Measurements from ENCODE around the gene SLC1A4.

DNA sequence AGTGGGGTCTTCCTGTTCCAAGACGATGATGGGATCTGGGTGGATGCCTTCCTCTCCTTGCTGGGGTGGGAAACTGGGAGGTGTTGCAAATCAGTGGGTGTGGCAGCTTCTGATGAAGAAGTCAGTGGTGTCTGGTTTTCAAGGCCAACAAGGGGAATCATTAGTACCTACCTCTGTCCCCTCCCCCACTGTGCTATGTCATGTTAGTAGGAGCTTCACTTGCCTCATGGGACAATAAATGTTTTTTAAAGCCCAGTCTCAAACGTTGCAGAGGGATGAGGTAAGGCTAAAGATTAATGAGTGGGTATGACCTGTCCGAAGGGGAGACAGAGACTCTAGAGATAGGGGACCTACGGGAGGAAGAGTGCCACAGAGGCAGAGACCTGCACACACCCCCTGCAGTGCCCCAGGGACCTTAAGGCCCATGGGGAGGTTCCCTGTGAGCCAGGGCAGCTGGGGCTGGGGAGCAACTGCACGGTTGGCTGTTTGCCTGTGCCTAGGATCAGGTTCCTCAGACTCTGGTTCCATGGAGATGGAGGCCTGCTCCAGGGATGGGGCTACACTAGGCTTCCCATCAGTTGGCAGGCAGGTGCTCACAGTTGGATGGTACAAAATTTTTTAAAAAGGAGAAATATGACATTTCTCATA, 37.8 kb upstream of the SLC1A4 start:
- TF ChIP-seq, protein P1, sequence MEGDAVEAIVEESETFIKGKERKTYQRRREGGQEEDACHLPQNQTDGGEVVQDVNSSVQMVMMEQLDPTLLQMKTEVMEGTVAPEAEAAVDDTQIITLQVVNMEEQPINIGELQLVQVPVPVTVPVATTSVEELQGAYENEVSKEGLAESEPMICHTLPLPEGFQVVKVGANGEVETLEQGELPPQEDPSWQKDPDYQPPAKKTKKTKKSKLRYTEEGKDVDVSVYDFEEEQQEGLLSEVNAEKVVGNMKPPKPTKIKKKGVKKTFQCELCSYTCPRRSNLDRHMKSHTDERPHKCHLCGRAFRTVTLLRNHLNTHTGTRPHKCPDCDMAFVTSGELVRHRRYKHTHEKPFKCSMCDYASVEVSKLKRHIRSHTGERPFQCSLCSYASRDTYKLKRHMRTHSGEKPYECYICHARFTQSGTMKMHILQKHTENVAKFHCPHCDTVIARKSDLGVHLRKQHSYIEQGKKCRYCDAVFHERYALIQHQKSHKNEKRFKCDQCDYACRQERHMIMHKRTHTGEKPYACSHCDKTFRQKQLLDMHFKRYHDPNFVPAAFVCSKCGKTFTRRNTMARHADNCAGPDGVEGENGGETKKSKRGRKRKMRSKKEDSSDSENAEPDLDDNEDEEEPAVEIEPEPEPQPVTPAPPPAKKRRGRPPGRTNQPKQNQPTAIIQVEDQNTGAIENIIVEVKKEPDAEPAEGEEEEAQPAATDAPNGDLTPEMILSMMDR (IDR thresholded peaks at IDR 0.05; ENCODE audit: low read length): no peak
- TF ChIP-seq EZH2phosphoT487 (IDR thresholded peaks at IDR 0.05; ENCODE audit: low read length): no peak
